PC-9 (cell line): ENCODE results near the gene PAX4. TPM values are rescaled to one million over a fixed set of nuclear protein-coding genes. Genes with fewer than 3 reads are reported as not detected.

Experiments used
- BruUV-seq: library from RNA; stranded (reverse); fragments of 400-500 nt; replicated peaks from 2 replicates; lab custom pipeline; 2021; lab: Mats Ljungman, UMichigan
- CTCF ChIA-PET: fragments of 300-600 bp; sonication (Branson Sonifier 250); formaldehyde crosslinking; loops from one replicate; lab custom pipeline; 2022; ENCODE audit warnings: antibody characterized with exemption; lab: Charles Lee
- POLR2A ChIA-PET: fragments of 300-600 bp; sonication (Branson Sonifier 250); formaldehyde crosslinking; loops from one replicate; lab custom pipeline; 2022; ENCODE audit warnings: antibody characterized with exemption; ENCODE audit not compliant: unreplicated experiment; lab: Charles Lee
- DNase-seq, 2 experiments: peaks; one replicate each; pipeline versions ENCODE4 v3.0.0 to v3.0.0-alpha.2; 2015 to 2022; ENCODE audit warnings: mixed read lengths in 1 of 2
- H2AFZ ChIP-seq: fragments of 200-600 bp; sonication (generic); 2 replicates; pipeline ENCODE4 v1.8.1; 2017; ENCODE audit warnings: antibody characterized with exemption
- H3F3A ChIP-seq: fragments of 200-600 bp; sonication (generic); 2 replicates; pipeline ENCODE4 v1.8.1; 2017; ENCODE audit warnings: antibody characterized with exemption, mild to moderate bottlenecking, low read depth; ENCODE audit not compliant: insufficient read depth
- H3K27ac ChIP-seq: fragments of 200-600 bp; sonication (generic); 2 replicates; pipeline ENCODE4 v1.6.1; 2016; ENCODE audit warnings: mixed run types
- H3K27me3 ChIP-seq: fragments of 200-600 bp; sonication (generic); 2 replicates; pipeline ENCODE4 v1.6.1; 2016; ENCODE audit warnings: low read depth, mixed run types; ENCODE audit not compliant: insufficient read depth
- H3K36me3 ChIP-seq: fragments of 200-600 bp; sonication (generic); 2 replicates; pipeline ENCODE4 v1.6.1; 2016; ENCODE audit warnings: low read depth, mixed run types
- H3K4me1 ChIP-seq: fragments of 200-600 bp; sonication (generic); replicated peaks from 2 replicates; pipeline ENCODE4 v1.6.1; 2016; ENCODE audit warnings: mixed run types; ENCODE audit not compliant: insufficient read depth
- H3K4me2 ChIP-seq: fragments of 200-600 bp; sonication (generic); 2 replicates; pipeline ENCODE4 v1.6.1; 2017; ENCODE audit warnings: mixed run types
- H3K4me3 ChIP-seq: fragments of 200-600 bp; sonication (generic); 2 replicates; pipeline ENCODE4 v1.6.1; 2016; ENCODE audit warnings: mixed run types
- H3K79me2 ChIP-seq: fragments of 200-600 bp; sonication (generic); 2 replicates; pipeline ENCODE4 v1.6.1; 2017; ENCODE audit warnings: low read depth, mixed run types
- H3K9me2 ChIP-seq: fragments of 200-600 bp; sonication (generic); 2 replicates; pipeline ENCODE4 v1.8.1; 2017; ENCODE audit warnings: mild to moderate bottlenecking; ENCODE audit not compliant: insufficient read depth
- H3K9me3 ChIP-seq: fragments of 200-600 bp; sonication (generic); 2 replicates; pipeline ENCODE4 v1.8.1; 2016; ENCODE audit warnings: low read depth; ENCODE audit not compliant: insufficient read depth
- H4K20me1 ChIP-seq: fragments of 200-600 bp; sonication (generic); 2 replicates; pipeline ENCODE4 v1.8.1; 2017; ENCODE audit not compliant: insufficient read depth
- CTCF ChIP-seq: fragments of 200-600 bp; sonication (generic); conservative IDR thresholded peaks from 2 replicates; pipeline ENCODE4 v1.6.1; 2017; ENCODE audit warnings: mixed run types, antibody characterized with exemption, mild to moderate bottlenecking, moderate library complexity
- EZH2 ChIP-seq: fragments of 200-600 bp; sonication (generic); IDR thresholded peaks from 2 replicates; pipeline ENCODE4 v1.8.0; 2017; ENCODE audit warnings: antibody characterized with exemption, low read depth
- intact Hi-C: fragments of 100-400 bp; cut with micrococcal nuclease; formaldehyde crosslinking; loops from one replicate; pipeline ENCODE4 v1.10.0; 2022; ENCODE audit not compliant: unreplicated experiment
- total RNA-seq: library from RNA; stranded (reverse); gene quantifications from 2 replicates; pipeline ENCODE4 v1.2.3, GENCODE V29; 2021

Gene PAX4
- total RNA-seq, 1 experiment from 2014 or later: not detected

GRCh38 chr7:127650847-127651555, 33.1 kb upstream of the PAX4 start:
- Histone ChIP-seq H2AFZ (peak overlapping the region; percentile 96), H3K79me2 (peaks cover 40% of the 10 kb centered on the region), H3K4me3 (peak overlapping the region; percentile 86), H3K9me2 (no peaks in the 10 kb centered on the region), H3K27ac (peak overlapping the region; percentile 90), H3K27me3 (no peaks in the 10 kb centered on the region), H3K4me2 (peak overlapping the region; percentile 90), H3K36me3 (peaks cover 12% of the 10 kb centered on the region), H3F3A (no peaks in the 10 kb centered on the region; the same call in 1 of the 2 replicates), H3K9me3 (no peaks in the 10 kb centered on the region), H4K20me1 (peaks cover 24% of the 10 kb centered on the region), H3K4me1 (peaks cover 27% of the 10 kb centered on the region)
- TSS peak; percentile 98 for BruUV-seq
- DNase-seq: no peak
- intact Hi-C loops: loop anchor here (1.0 to 5.0 kb wide), 2 partner anchors 66 to 259 kb away; partner anchors contain the start of genes GCC1 and ZNF800
- ChIA-PET POLR2A (no interaction called here), CTCF (no interaction called here)
- no peak for TF ChIP-seq EZH2
- TF ChIP-seq CTCF: no peak

- no peak overlapping the region for H3K27ac ChIP-seq
- H3F3A ChIP-seq: no peaks in the 10 kb centered on the region; the same call in 1 of the 2 replicates
- no peak for DNase-seq
- ChIA-PET POLR2A (no interaction called here), CTCF (no interaction called here)
- H3K36me3 ChIP-seq: peaks cover 9% of the 10 kb centered on the region; the same call in 1 of the 2 replicates
- intact Hi-C loops: no loop called here
- no TSS peak for BruUV-seq
- no peak overlapping the region for H2AFZ ChIP-seq
- peaks cover 20% of the 10 kb centered on the region for H3K79me2 ChIP-seq
- peaks cover 14% of the 10 kb centered on the region for H3K4me1 ChIP-seq
- peaks cover 4% of the 10 kb centered on the region for H4K20me1 ChIP-seq
- no peak for TF ChIP-seq EZH2
- no peak overlapping the region for H3K4me2 ChIP-seq
- no peaks in the 10 kb centered on the region for H3K9me2 ChIP-seq
- no peaks in the 10 kb centered on the region for H3K27me3 ChIP-seq
- no peak overlapping the region for H3K4me3 ChIP-seq
- H3K9me3 ChIP-seq: no peaks in the 10 kb centered on the region
Measured at GRCh38 chr7:127648986-127649385, 31.0 kb upstream of the PAX4 start.

- Histone ChIP-seq H3K4me1 (peaks cover 5% of the 10 kb centered on the region; the same call in 1 of the 2 replicates), H3K9me3 (no peaks in the 10 kb centered on the region), H3K27ac (no peak overlapping the region), H3K4me2 (no peak overlapping the region), H2AFZ (no peak overlapping the region), H3K27me3 (no peaks in the 10 kb centered on the region), H3K9me2 (no peaks in the 10 kb centered on the region), H3K36me3 (no peaks in the 10 kb centered on the region), H4K20me1 (no peaks in the 10 kb centered on the region), H3K4me3 (no peak overlapping the region), H3K79me2 (peaks cover 6% of the 10 kb centered on the region), H3F3A (no peaks in the 10 kb centered on the region)
- no TSS peak for BruUV-seq
- POLR2A ChIA-PET: no interaction called here
- TF ChIP-seq EZH2 (no peak), CTCF (no peak)
- no peak for DNase-seq
- intact Hi-C loops: no loop called here
- CTCF ChIA-PET: no interaction called here
Measured at GRCh38 chr7:127647636-127648035, 29.7 kb upstream of the PAX4 start.
